HG02970 (cell line): Measurements from ENCODE around the gene ERLIN1.

Experiments used
- ATAC-seq: cut with Tn5 transposase; IDR thresholded peaks from one replicate; pipeline ENCODE4 v1.9.1; 2021; ENCODE audit warnings: mild to moderate bottlenecking, moderate library complexity, moderate number of reproducible peaks; ENCODE audit not compliant: unreplicated experiment, low FRiP score

Gene ERLIN1

DNA sequence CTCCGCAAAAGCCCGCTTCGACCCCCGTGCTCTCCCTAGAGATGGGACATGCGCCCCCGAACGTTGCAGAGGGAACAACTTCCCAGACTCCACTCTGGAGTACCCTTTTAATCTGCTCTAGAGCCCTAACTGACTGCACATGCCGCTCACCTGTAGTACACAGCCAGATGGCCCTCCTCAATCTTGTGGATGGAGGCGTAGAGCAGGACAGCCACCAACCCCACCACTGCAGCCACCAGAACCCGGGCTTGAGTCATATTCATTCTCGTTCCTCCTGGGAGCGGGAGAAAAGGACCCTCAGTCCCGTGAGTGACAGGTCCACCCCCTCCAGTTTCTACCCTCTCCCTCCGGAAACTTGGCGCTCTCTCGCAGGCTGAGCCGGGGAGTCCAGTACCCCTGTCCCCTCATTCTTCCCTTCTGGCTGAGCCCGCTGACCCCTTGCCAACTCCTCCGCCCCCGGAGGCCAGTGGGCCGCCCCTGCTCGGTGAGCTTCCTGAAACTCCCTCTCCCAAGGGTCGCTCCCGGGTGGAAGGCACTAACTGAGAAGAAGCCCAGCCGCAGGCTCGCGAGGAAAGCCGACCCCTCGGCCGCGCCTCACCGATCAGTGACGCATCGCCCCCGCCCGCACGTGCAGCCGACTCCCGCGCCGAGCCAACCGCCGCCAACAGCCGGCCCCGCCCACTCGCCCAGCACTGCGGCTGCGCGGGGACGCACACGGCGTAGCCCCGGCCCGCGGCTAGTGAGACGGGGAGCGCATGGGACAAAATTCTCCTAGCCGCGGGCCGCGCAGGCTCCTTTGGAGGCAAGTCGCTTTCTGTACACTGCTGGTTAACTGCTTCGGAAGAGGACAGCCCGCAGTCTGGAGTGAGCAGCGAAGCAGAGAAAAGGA lies at the start of gene ERLIN1:
TSS of gene ERLIN1 (minus strand) at position 666 of the 889 bp plus-strand sequence. CDS start at position 263, 403 bp downstream.
- peak; percentile 81 for ATAC-seq

DNA sequence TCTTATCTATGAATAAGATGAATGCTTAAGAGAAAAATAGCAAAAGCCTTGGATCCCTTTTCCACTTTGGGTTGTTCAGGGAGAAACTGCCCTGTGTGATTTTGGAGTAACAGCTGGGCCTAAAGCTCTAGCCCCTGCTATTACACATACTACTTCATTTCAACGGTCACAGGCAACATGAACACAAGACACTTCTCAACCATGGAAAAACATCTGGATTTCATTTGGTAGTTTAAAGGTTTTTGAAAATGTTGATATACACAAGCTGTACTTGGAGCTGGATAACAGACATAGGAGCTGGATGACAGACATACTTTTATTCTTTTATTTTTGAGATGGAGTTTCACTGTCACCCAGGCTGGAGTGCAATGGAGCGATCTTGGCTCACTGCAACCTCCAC lies 46.3 kb upstream of the ERLIN1 start:
- ATAC-seq, result no peak

DNA sequence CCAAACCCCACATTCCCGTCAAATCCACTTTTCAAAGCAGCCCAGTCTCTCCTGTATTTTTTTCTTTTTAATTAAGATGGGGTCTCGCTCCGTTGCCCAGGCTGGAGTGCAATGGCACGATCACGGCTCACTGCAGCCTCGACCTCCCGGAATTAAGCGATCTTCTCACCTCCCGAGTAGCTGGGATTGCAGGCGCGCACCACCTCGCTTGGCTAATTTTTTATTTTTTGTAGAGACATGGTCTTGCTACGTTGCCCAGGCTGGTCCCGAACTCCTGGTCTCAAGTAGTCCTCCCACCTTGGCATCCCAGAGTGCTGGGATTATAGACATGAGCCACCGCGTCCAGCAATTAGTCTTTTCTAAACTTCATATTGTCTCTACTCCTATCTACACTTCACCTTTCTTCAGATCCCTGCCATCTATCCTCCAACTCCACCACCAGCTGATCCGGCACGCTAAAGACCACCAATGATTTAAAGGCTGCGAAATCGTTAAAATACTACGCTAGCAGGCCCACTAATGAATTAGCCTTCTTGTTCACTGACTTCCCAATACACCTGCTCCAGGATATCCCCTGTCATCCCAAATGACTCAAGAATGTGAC lies 44.1 kb upstream of the ERLIN1 start:
- ATAC-seq, result no peak

DNA sequence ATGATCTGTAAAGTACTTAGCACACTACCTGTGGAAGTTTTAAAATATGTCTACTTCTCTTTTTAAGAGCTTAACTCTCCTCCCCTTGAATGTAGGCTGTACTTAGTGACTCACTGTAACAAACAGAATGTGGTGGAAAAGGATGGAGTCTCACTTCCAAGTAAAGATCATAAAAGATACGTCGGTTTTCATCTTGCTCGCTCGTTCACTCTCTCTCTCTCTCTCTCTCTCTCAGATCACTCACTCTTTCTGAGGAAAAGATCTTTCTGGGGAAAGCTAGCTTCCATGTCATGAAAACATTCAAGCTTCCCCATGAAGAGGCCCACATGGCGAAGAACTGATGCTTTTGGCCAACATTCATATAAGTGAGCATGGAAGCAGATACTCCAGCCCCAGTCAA lies 38.0 kb upstream of the ERLIN1 start:
- ATAC-seq, result no peak

DNA sequence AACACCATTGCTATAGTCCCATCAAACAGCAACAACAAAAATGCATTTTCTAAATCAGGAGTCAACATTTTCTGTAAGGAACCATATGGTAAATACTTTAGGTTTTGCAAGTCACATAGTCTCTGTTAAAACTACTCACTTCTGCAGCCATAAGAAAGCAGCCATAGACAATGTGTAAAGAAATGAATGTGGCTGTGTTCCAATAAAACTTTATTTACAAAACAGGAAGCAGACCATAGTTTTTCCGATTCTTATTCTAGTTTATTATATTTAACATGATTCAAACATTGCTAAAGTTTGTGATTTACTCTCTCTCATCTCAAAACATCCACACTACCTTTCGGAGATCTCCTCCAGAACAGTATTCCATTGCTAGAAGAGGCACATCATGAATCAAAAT lies 36.7 kb upstream of the ERLIN1 start:
- ATAC-seq, result no peak

DNA sequence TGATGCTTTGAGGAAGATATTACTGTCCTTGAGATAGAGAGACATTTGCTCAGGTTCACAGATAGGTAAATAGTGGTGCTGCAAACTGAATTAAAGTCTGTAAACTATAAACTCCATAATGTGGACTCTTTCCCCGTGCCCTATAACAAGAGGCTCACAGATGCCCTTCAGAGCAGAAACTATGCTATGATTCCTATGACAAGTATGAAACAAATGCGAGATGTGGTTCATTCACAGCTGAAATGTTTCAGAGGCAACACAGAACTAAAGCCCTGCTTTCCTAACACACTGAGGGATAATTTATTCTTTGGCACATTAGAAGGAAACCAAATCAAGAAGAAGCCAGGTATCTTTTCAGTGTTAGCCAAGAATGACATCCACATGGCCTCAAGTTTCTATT lies 30.2 kb upstream of the ERLIN1 start:
- ATAC-seq, result no peak

DNA sequence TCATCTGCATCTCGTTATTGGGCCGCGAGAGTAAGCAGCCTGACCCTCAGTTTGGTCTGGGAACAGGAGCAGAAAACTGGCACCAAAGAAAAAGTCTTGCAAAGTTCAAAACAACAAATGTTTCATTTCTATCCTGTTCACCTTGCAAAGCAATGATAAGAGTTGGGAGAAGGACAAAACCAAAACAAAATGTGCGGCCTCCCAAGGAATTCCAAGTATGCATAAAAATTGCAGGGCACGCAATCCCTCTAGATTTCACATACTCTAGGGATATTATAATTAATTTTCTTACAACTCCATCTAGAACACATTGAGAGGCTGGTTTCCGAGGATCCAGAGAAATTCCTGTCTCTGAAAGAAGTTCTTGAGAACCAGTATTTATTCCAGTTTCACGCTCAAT lies 23.5 kb upstream of the ERLIN1 start:
- no peak for ATAC-seq

DNA sequence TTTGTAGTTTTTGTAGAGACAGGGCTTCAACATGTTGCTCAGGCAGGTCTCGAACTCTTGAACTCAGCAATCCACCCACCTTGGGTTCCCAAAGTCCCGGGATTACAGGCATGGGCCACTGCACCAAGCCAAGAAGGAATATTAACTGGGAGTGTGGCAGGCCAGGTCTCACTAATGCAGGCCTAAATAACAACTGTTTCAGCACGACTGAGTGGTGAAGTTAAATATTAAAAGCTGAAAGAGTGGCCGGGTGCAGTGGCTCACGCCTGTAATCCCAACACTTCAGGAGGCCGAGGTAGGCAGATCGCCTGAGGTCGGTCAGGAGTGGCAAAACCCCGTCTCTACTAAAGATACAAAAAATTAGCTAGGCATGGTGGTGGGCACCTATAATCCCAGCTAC lies 22.4 kb upstream of the ERLIN1 start:
- ATAC-seq, result no peak

DNA sequence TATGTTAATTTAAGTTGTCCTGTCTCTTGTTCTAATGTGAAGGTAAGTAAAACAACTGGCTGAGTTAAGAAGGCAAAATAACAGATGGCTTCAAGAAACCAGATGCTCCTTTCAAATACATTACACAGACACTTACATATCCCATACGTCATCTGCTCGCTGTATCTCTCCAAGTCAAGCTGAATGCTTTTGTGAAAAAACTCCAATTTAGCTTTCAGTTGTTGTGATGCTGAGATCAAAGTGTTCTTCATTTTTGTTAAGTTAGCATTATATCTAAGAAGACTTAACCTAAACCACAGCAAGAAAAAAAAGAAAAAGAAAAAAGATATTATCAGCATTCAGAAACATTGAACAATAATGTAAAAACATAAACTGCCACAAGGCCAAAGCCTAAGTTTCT lies 18.5 kb upstream of the ERLIN1 start:
- ATAC-seq, result no peak

DNA sequence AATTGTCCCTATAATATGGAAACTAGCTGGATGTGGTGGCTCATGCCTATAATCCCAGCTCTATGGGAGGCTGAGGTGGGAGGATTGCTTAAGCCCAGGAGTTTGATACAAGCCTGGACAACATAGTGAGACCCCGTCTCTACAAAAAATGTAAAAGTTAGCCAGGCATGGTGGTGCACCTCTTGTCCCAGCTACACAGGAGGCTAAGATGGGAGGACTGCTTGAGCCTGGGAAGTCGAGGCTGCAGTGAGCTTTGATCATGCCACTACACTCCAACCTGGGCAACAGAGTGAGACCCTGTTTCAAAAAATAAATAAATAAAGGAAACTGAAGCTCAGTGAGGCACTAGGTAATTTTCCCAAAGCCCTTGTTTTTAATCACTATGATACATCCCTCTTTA lies 15.7 kb upstream of the ERLIN1 start:
- no peak for ATAC-seq

DNA sequence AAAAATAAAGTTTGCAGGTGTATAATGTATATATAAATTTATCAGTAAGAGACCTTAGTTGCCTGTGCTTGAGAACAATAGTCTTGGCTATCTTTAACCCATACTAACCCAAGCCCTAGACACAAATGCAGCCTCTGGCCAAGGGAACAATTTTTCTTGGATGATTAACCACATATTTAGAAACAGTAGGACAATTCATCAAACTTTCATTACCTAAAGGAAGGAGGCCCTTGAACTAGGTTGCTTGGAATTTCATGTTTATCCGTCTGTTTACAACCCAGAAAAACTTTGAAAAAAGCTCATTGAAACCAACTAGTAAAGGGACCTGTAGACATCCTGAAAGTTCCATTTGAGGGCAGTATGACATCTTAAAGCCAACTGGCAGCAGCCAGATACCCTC lies 8.9 kb upstream of the ERLIN1 start:
- ATAC-seq, result no peak

DNA sequence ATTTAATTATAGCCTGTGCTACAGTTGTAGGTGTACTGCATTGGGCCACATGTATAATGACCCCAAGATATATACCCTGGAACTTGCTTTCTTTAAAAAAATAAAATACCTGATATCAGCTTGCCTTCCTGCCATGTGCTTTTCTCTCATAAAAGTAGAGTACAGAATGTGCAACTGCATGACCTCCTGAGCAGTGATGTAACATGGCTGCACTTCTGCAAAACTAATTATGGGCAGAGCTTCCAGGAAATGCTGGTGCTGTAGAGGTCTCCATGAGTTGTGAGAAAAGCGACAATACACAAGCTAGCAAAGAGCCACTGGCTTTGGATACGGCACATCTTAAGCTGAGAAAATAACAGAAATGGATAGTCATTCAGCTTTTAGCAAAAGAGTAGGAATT lies 6.5 kb upstream of the ERLIN1 start:
- ATAC-seq, result no peak

DNA sequence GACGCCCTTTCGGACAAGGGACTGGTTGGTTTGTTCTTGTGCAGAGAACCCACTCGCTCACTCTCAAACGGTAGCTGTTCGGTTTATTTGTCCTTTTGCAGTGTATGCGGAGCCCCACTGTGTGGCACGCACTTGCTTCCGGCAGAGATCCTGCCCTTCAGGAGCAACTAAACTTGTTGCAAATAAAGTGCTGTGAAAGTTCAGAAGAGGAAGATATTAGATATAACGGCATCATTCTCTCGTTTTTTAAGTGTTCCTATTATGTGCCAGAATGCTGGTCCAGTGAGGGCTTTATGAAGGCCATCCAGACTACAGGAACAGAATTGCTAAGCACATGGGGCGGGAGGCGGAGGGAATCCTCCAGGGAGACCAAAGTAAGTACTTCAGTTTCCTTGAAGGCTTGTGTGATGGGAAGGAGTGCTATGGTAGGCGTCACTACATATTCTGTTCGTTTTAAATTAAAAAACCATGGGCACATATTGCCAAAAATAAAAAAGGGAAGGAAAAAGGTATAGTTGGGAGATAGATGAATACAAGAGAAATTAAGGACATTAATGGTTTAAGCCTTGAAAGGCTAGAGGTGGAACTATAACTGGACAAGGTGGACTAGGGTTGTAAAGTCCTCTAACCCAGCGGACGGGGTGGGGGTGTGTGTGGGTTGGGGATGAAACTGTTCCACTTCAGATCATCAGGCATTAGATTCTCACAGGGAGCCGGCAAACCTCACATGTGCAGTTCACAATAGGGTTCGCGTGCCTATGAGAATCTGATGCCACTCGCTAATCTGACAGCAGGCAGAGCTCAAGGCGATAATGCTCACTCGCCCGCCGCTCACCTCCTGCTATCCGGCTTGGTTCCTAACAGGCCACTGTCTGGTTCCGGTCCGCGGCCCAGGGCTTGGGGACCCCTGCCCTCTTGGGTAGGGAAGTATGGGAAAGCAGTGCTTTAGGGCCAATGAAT lies 704 bp upstream of the ERLIN1 start:
- ATAC-seq, result peak; percentile 39

DNA sequence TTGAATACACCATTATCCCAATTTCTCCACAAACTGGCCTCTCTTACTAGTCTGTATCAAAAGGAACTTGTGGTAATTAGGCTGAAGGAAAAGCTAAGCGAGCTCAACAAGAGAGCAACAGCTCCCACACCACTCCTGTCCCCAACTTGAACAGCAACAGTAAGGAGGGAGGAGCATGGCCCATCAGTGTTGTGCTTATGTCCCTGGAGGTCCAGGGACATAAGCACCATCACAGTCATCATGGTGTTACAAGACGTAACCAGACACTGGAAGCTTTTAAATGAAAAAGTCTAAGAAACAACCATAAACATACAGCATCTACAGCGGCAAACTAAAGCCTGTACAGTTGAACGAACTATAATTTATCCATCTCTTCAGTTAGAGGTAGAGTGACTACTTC lies 989 bp downstream of the ERLIN1 start:
- ATAC-seq, result no peak

DNA sequence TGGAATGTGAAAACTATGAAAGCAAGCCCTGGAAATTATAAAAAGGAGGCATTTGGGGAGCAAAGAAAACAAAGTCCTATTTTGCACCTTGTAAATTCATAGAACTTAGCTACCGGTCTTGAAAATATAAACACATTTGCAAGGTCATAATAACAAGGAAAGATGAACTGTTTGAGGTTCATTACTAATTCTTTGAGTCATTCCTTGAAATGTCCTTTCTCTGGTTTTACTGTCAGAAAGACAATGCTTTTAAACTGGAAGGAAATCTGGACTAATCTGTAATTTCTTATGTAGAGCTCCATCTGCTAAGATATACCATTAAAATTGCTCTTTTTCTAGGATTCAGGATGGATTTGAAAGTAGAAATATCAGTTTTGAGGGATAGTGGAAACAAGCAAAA lies 1.4 kb downstream of the ERLIN1 start:
- no peak for ATAC-seq

DNA sequence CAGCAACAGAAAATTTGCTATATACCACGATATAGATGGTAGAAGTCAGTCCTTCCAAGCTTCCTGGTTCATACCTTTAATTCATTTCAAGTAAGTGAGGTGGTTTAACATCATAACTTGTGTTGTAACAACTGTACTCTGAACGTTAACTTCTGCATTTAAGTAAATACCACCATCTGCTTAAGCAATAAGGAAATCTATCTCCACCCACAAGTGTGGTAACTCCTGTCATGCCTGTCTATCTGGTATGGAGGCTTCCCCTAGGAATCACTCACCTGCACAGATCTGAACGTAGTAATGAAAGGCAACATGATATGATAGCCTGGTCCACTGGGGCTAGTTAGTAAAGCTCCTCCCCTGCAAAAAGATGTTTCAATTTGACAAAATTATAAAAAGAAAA lies 2.3 kb downstream of the ERLIN1 start:
- no peak for ATAC-seq

DNA sequence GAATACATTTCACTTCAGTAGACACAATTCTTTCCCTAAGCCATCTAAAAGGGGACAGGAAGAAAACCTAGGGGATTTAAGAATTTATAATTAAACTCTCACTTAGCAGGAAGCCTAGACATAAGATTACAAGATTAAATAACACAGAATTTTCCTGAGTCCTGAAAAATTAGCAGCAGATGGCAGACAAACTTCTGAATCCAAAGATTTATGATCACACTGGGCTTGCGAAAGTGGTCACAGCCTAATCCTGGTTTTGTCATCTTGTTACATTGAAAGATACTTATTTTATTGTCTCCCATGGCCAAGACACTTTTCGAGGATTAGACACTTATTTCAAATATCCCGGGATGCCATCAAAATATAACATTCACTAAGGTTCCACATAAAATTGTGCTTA lies 2.9 kb downstream of the ERLIN1 start:
- no peak for ATAC-seq

DNA sequence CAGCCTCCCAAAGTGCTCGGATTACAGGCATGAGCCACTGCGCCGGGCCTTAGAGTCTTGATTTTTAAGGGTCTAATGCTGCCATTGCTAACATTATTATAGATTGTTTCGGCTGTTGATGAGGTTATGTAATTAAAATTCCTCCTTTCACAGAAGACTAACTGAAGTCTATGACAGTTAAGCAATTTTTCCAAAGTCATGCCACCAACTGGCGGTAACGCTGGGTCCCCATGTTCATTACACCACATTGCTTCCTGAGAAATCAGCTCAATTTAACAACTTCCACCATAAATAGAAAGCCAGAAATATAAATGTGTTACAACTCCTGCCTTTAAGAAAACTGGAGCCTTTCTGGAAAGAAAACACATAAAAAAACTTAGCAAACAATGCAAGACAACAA lies 3.5 kb downstream of the ERLIN1 start:
- ATAC-seq, result no peak

DNA sequence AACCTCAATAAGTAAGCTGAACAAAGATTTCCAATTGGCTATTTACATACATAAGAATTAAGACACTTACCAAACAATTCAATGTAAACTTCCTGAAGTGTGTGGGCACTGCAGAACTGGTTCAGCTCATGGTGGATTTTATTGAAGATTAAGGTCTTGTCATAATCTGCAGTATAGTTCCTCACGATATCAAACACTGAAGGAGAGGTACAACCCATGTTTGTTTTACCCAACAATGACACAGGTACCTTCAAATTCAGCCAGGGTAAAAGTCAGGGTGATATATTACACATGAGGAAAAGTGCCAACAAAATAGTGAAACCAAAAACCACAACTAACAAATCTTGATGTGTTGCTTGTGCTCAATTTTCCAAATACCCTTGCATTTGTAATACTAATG lies 10.0 kb downstream of the ERLIN1 start:
- no peak for ATAC-seq

DNA sequence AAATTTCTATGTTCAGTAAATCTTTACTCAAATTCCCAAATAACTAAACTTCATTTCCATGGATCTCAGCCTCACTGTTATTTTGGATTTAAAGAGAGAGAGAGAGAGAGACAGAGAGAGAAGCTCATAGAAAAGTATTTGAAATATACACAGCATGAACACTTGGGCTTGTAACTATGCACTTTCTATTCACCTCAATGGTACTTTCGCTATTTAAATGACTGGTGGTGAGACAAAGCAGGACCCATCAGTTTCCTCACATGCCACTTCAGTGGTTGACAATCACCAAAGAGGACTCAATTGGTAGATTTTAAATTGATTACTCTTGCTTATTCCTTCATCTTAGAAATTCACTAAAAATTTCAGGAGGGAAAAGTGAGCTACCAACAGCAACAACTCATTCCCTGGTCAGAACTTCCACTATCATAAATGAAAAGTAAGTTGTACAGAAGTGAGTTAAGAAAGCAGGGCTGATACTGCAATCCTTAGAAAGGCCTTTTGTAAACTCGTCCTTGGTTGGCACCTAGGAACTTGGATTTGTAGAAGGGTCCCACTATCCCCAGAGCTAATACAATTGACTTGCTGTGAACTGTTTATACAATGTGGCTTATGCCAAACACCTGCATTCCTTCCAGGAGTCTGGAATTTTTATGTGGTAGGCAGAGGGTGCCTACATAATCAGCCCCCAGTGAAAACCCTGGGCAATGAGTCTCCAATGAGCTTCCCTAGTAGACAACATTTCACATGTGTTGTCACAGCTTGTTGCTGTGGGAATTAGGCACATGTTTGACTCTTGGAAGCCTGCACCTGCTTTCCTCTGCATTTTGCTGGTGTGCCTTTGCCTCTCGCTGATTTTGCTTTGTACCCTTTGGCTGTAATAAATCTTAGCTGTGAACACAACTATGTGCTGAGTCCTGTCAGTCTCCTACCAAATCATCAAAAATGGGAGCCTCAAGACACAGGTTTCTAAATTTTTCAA lies 10.8 kb downstream of the ERLIN1 start:
- no peak for ATAC-seq
